Prostate gland (tissue), 2 donors: ENCODE results near the gene ITPR1.

Experiments
- POLR2AphosphoS5 ChIP-seq: sonication (generic); formaldehyde crosslinking; IDR thresholded peaks from one replicate; pipeline ENCODE4 v1.6.1; 2017; ENCODE audit warnings: antibody characterized with exemption
- TF ChIP-seq, protein P1 (sequence below), 4 experiments: fragments of 200-600 bp in 2 of 4; fragments of 450-650 bp in 2 of 4; sonication (generic) in 2 of 4; IDR thresholded peaks; 1 replicate in 3 of 4; 2 replicates in 1 of 4; pipeline ENCODE4 v1.5.1; 2016 to 2019; ENCODE audit warnings: antibody characterized with exemption in 4 of 4, mild to moderate bottlenecking in 2 of 4, moderate library complexity in 2 of 4

DNA sequence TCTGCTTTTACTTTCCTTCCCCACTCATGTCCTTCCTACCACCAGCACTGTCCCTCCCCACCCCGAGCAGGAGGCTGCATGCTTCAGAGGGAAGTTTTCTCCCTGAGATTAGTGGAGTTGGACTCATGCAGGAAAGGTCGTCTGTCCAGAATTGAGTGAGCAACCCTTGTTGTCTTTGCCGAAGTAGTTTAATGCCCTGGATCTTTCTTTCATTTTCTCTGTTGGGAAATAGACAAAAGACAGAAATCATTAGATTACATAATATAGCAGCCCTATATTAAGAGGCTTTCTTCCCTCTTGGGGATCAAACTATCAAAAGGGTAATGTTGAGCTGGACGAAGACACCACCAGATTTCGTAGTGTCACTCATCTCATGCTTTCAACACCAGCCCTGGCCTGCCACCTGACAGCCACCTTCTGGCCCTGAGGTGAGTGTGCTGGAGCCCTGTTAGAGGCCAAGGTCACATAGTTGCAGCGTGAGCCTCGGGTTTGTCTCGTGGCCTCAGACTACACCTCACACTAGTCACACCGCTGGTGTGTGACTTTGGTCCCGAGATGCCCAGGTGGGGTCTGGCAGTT is 231.0 kb downstream of the ITPR1 start:
- TF ChIP-seq POLR2AphosphoS5: no peak
- TF ChIP-seq, protein P1, sequence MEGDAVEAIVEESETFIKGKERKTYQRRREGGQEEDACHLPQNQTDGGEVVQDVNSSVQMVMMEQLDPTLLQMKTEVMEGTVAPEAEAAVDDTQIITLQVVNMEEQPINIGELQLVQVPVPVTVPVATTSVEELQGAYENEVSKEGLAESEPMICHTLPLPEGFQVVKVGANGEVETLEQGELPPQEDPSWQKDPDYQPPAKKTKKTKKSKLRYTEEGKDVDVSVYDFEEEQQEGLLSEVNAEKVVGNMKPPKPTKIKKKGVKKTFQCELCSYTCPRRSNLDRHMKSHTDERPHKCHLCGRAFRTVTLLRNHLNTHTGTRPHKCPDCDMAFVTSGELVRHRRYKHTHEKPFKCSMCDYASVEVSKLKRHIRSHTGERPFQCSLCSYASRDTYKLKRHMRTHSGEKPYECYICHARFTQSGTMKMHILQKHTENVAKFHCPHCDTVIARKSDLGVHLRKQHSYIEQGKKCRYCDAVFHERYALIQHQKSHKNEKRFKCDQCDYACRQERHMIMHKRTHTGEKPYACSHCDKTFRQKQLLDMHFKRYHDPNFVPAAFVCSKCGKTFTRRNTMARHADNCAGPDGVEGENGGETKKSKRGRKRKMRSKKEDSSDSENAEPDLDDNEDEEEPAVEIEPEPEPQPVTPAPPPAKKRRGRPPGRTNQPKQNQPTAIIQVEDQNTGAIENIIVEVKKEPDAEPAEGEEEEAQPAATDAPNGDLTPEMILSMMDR (IDR thresholded peaks at IDR 0.05): no peak
